GM21515 (cell line): ENCODE results near the gene HUS1.
A peak's percentile ranks its signal among the peaks of the same experiment; 100 is the strongest.
"Not testable (repeated sequence)": the region's sequence is repeated elsewhere in the genome, so short reads cannot be mapped to it uniquely, and the experiment has no call there.

Experiments
- ATAC-seq: cut with Tn5 transposase; IDR thresholded peaks from one replicate; pipeline ENCODE4 v1.9.1; 2021; ENCODE audit not compliant: unreplicated experiment

Gene HUS1

GRCh38 chr7:47980648-47981047 is 1.2 kb upstream of the HUS1 start:
- ATAC-seq = not testable (repeated sequence)

GRCh38 chr7:47979832-47980181 is 392 bp upstream of the HUS1 start:
- ATAC-seq = no peak

DNA sequence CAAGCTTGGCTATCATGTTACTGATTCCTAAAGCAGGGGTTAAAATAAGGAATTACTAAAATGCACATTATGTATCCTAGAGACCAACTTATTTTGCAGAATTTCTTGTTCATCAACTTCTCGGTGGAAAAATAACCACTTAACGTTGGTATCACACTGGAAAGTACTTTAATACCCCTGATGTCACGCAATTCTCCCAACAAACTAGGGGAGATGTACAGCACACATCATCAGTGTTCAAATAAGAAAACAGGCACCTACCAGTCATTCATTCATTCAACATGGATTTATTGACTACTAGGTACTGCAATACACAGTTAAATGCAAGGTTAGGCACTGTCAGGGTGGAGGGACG is 648 bp downstream of the HUS1 start:
- no peak for ATAC-seq

DNA sequence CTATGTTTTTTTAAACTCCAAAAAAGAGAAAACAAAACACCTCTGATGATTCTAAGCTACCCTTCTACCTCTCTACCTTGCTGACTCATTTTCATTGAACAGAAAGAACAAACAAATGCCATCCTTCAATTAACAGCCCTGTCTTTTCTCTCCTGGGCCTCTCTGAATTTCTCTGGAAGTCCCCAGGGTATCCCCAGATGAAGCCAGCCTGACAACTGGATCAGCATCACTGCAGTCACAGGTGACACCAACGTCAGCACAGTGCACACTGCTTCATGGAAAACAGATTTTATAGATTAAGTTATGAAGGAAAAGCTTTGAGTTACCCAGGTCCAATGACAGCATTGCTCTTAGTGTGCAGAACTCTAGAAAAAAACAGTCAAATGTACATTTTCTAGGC is 5.7 kb downstream of the HUS1 start:
- ATAC-seq = no peak

DNA sequence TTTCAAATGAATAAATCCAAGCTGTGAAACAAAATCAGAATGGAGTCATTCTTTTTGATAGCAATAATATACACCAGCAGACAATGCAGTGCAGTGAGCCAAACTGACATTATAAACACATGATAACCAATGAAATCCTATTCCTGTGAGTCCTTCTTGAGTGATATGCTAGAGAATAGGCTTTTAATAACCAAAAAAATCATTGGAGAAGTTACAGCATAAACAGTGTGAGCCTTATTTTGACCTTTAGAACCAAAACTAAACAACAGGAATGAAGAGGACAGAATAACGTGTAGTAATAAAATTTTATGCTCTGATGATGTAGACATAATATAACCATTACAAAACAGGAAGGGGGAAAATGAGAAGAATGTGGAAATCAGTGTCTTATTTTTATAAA is 8.7 kb downstream of the HUS1 start:
- ATAC-seq = no peak

DNA sequence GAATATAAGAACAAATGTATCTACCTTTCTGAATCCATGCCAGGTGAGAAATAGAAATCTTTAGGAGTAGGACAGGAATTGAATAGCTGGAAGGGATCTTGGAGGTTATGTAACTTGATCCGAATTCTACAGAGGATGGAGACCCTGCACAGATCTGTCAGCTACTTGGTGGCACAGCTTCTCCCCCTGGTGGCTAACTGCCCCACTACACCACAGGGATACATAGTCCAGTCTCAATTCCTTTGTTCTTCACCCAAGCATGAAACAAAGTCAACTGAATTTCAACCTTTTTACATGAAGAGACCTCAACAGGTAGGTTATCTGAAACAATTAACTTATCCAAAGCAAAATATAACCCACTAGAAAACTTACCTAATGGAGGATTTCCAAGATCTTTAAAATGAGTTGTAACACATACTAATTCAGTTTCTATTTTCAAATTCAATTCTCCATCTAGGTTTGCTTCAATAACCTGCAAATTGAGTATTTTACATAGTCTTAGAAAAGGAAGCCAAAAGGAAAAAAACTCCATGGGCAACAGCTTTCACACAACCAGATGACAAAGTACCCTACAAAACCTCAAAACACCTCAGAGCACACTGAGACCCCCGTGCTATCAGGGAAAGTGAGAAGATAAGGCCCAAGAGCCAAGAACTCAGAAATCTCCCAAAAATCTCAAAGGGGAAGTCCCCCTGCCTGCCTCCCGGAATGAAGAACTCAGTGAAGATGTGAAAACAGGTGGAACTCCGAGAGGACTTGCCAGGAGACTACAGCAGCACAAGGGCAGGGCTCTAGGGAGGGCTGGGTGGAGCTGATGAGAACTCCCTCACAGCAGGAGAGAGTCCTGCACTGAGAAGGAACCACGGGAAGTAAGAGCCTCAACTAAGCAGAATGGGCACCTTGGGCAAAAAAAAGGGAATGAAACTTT is 10.3 kb downstream of the HUS1 start:
- ATAC-seq = no peak

- ATAC-seq = no peak
Measured at GRCh38 chr7:47967708-47968107, 11.7 kb downstream of the HUS1 start.

GRCh38 chr7:47967123-47967522 is 12.3 kb downstream of the HUS1 start:
- no peak for ATAC-seq

GRCh38 chr7:47965456-47965855 is 14.0 kb downstream of the HUS1 start:
- ATAC-seq = no peak

- no peak for ATAC-seq
Measured at GRCh38 chr7:47962262-47962661, 17.2 kb downstream of the HUS1 start.

GRCh38 chr7:47957156-47957555 is 22.3 kb downstream of the HUS1 start:
- no peak for ATAC-seq

DNA sequence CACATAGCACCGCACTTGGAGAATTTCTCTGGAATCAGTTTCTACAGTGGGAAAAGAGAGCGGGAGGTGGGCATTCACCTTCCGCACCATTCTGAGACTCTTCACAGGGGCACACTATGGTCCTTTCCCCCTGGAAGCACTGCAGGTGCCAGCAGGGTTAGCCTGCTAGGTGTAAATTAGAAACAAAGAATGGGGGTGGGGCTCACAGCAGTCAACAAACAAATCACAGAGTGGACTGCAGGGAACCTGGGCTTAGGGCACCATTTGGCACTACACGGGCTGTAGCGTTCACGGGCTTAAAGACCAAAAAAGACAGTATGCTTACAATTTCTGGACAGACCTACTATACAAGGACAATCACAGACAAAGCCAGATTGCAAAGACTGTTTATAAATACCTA is 23.2 kb downstream of the HUS1 start:
- ATAC-seq = no peak

- peak; percentile 37 for ATAC-seq
Measured at GRCh38 chr7:47954231-47954911, 25.0 kb downstream of the HUS1 start.

GRCh38 chr7:47953822-47954221 is 25.6 kb downstream of the HUS1 start:
- peak; percentile 76 for ATAC-seq

DNA sequence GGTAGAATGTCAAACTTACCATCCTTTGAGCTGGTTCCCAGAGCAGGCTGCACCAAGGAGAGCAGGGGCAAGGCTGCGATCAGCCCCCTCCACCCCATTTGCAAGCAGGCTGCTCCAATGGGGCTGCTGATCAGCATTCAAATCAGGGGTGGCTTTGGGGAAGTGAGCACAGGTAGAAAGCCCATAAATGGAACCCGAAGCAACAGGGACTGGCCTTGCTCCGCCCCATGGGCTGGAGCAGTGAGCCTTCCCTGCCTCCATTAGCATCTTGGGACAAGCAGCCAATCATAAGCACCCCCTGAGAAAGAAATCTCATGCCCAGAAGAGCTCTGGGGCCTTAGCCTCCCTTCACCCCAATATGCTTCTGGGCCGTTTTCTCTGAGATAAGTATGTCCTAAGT is 27.2 kb downstream of the HUS1 start:
- ATAC-seq = no peak

DNA sequence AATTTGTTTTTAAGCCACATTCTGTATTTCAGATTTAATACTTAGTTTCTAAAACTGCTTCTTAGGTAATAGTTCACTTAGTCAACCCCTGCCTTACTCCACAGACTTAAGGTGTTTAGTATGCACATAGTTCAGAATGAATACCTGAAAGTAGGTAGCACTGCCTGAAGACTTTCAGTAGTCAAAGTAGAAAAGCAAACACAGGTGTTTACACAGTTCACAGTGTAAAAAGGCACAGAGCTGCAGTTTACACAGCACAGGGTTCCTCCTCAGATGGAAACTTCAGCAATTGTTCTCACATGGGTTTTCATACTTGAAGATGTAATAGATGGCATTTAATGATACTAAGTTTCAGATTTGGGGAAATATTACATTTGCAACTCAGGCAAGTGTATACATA is 28.0 kb downstream of the HUS1 start:
- peak; percentile 36 for ATAC-seq

DNA sequence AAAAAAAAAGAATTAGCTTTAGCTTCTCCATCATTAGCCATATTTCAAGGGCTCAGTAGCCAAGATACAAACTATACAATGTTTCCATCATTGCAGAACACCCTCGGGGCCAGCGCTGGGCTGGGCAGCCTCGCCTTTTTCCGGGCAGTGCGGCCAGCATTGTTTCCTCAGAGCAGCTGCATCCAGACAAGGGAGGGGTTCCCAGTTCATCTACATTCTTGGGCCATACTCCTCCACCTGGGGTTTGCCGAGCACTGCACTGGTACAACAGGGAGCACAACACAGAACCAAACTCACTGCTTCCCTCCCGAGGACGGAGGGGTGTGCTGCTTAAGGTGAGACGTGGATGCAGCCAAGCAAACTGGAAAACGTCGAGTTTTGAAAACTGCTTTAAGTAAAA is 28.7 kb downstream of the HUS1 start:
- ATAC-seq = no peak

DNA sequence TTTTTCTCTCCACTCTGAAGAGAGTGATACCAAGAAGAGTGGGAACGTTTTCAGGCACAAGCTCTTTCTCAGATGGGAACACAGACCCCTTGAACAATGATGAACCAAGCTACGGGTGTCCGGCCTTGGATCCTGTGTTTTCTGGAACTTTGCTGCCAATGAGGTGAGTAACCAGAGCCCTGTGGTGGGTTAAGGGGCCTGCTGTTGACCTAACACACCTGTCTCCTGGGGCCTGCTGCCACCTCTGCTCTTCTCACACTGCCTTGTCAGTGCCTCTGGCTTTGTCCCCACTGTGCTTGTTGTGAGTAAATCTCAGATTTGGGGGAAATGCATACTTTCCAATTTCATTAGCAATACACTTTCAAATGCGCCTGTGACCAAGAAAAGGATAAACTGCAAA is 29.7 kb downstream of the HUS1 start:
- no peak for ATAC-seq

- no peak for ATAC-seq
Measured at GRCh38 chr7:47948141-47948790, 31.1 kb downstream of the HUS1 start, which contains the start of gene PKD1L1. Gene PKD1L1, minus strand, starts transcription at chr7:47948466. Its CDS starts 26 bp downstream, at chr7:47948440.

DNA sequence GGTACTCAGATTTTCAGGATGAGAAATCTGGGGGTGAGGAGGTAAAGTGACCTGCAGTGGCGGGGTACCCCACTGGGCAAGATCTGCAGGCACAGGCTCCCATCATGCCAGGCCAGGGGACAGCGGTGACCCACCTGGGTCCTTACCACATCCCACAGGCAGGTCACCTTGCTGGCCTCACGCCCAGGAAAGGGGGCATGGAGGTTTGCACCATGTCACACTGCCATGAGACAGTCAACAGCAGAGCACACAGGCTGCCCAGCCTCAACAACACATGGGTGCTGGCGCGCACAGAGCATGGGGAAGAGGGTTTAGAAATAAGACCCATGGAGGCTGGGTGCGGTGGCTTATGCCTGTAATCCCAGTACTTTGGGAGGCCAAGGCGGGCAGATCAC is 32.1 kb downstream of the HUS1 start:
- ATAC-seq = no peak

DNA sequence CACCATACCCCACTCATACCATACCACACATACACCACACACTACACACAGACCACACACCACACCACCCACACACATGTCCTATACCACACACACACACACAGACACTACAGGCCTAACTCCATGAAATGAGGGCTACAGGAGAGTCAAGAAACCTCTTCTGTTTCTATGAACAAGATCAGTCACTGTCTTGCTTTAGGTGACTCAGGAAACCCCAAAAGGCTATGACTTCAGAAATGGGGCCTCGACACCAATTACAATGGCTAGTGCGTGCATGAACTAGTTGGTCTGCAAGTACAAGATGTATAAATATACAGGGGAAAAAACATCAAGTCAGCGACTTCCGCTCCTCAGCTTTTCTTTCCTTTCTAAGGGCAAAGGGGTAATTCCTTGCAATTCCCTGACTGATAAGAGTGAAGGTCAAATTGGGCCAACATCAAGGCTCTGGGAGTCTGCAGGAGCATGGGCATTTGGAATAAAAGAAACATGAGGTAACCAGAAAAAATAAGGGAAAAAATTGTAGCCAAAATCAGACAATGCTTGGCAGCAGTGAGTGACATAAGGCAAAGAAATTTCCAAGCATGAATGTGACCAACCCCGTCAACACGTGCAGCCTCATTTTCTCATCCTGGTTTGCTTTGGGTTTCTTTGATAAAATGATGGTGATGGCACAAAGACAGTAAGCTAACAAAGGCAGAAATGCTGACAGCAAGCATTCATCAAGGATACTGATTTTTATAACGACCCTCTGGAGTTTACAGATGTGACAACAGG is 32.6 kb downstream of the HUS1 start:
- ATAC-seq = no peak
